Measurements from ENCODE around the gene PPARA.

The PPARA gene

GRCh38 chr22:46288846-46289243 lies 138.5 kb downstream of the PPARA start:
- peaks cover 0 to 52% (median 18%) of the 10 kb centered on the region in 11 experiments; a peak in 13 of 22 replicates for H3K36me3 ChIP-seq
- peak overlapping the region; percentile 85 to 99 (median 96) for H3K4me2 ChIP-seq
- no peak for TF ChIP-seq Cebpa-rat (IDR thresholded peaks at IDR 0.05)
- H3K4me3 ChIP-seq: peak overlapping the region in 4 of 10 experiments; percentile 43 to 67 (median 53); a peak in 5 of 20 replicates
- H3K27ac ChIP-seq: peak overlapping the region in 9 of 11 experiments; percentile 71 to 88 (median 84); a peak in 17 of 22 replicates
- peaks cover 0 to 8% (median 6%) of the 10 kb centered on the region in 11 experiments; a peak in 9 of 22 replicates for H3K9me3 ChIP-seq (replicated peaks in 1 of 11)
- H3K27me3 ChIP-seq: no peaks in the 10 kb centered on the region
- peaks cover 69 to 82% (median 74%) of the 10 kb centered on the region in 10 experiments for H3K4me1 ChIP-seq
- peak overlapping the region in 7 of 11 experiments; percentile 32 to 79 (median 71); a peak in 13 of 22 replicates for H3K9ac ChIP-seq
- H4K20me1 ChIP-seq: no peaks in the 10 kb centered on the region

- Histone ChIP-seq H3K4me2 (peak overlapping the region; percentile 85 to 99 (median 96)), H3K4me3 (peak overlapping the region in 1 of 10 experiments; percentile 18; a peak in 1 of 20 replicates), H3K27me3 (no peaks in the 10 kb centered on the region), H3K36me3 (peaks cover 0 to 46% (median 13%) of the 10 kb centered on the region in 11 experiments; a peak in 13 of 22 replicates), H3K4me1 (peaks cover 74 to 87% (median 79%) of the 10 kb centered on the region in 10 experiments), H3K9ac (peak overlapping the region in 9 of 11 experiments; percentile 2 to 72 (median 58); a peak in 14 of 22 replicates), H3K9me3 (replicated peaks in 1 of 11) (peaks cover 0 to 8% (median 6%) of the 10 kb centered on the region in 11 experiments; a peak in 9 of 22 replicates), H3K27ac (peak overlapping the region in 9 of 11 experiments; percentile 34 to 88 (median 84); a peak in 15 of 22 replicates), H4K20me1 (no peaks in the 10 kb centered on the region)
- TF ChIP-seq Cebpa-rat (IDR thresholded peaks at IDR 0.05): no peak
These were observed 139.0 kb downstream of the PPARA start for GRCh38 chr22:46289244-46289891.

- Histone ChIP-seq H3K27me3 (no peaks in the 10 kb centered on the region), H3K4me1 (peaks cover 82 to 96% (median 88%) of the 10 kb centered on the region in 10 experiments), H3K4me3 (no peak overlapping the region), H3K9me3 (replicated peaks in 1 of 11) (peaks cover 0 to 8% (median 6%) of the 10 kb centered on the region in 11 experiments; a peak in 9 of 22 replicates), H4K20me1 (no peaks in the 10 kb centered on the region), H3K36me3 (peaks cover 0 to 37% (median 8%) of the 10 kb centered on the region in 11 experiments; a peak in 10 of 22 replicates), H3K27ac (peak overlapping the region in 3 of 11 experiments; percentile 84 to 87 (median 84); a peak in 5 of 22 replicates), H3K9ac (peak overlapping the region in 5 of 11 experiments; percentile 18 to 72 (median 37); a peak in 6 of 22 replicates), H3K4me2 (peak overlapping the region; percentile 2 to 99 (median 96); a peak in 20 of 22 replicates)
- no peak for TF ChIP-seq Cebpa-rat (IDR thresholded peaks at IDR 0.05)
These were observed 140.0 kb downstream of the PPARA start for GRCh38 chr22:46290121-46290842.

GRCh38 chr22:46290843-46291785 lies 140.8 kb downstream of the PPARA start:
- H3K27ac ChIP-seq: peak overlapping the region in 3 of 11 experiments; percentile 21 to 84 (median 84); a peak in 4 of 22 replicates
- peaks cover 0 to 29% (median 6%) of the 10 kb centered on the region in 11 experiments; a peak in 9 of 22 replicates for H3K36me3 ChIP-seq
- H3K27me3 ChIP-seq: no peaks in the 10 kb centered on the region
- no peak overlapping the region for H3K4me3 ChIP-seq
- H3K4me1 ChIP-seq: peaks cover 91 to 99% (median 94%) of the 10 kb centered on the region in 10 experiments
- peaks cover 0 to 8% (median 6%) of the 10 kb centered on the region in 11 experiments; a peak in 9 of 22 replicates for H3K9me3 ChIP-seq (replicated peaks in 1 of 11)
- peak overlapping the region in 10 of 11 experiments; percentile 2 to 99 (median 96); a peak in 17 of 22 replicates for H3K4me2 ChIP-seq
- TF ChIP-seq Cebpa-rat (IDR thresholded peaks at IDR 0.05): no peak
- no peak overlapping the region for H3K9ac ChIP-seq
- no peaks in the 10 kb centered on the region for H4K20me1 ChIP-seq

GRCh38 chr22:46292173-46292572 lies 141.8 kb downstream of the PPARA start:
- Histone ChIP-seq H3K4me1 (peaks cover 84 to 90% (median 88%) of the 10 kb centered on the region in 10 experiments), H3K27ac (peak overlapping the region in 10 of 11 experiments; percentile 58 to 85 (median 78); a peak in 20 of 22 replicates), H3K9ac (peak overlapping the region in 9 of 11 experiments; percentile 67 to 74 (median 71); a peak in 10 of 22 replicates), H3K27me3 (no peaks in the 10 kb centered on the region), H4K20me1 (no peaks in the 10 kb centered on the region), H3K9me3 (replicated peaks in 1 of 11) (peaks cover 0 to 8% (median 6%) of the 10 kb centered on the region in 11 experiments; a peak in 9 of 22 replicates), H3K4me3 (no peak overlapping the region), H3K36me3 (peaks cover 0 to 18% (median 6%) of the 10 kb centered on the region in 11 experiments; a peak in 9 of 22 replicates), H3K4me2 (peak overlapping the region; percentile 73 to 97 (median 86))
- no peak for TF ChIP-seq Cebpa-rat (IDR thresholded peaks at IDR 0.05)

GRCh38 chr22:46292732-46293131 lies 142.4 kb downstream of the PPARA start:
- Histone ChIP-seq H4K20me1 (no peaks in the 10 kb centered on the region), H3K27me3 (no peaks in the 10 kb centered on the region), H3K9ac (peak overlapping the region; percentile 42 to 74 (median 70); a peak in 20 of 22 replicates), H3K4me1 (peaks cover 84 to 90% (median 88%) of the 10 kb centered on the region in 10 experiments), H3K27ac (peak overlapping the region; percentile 27 to 85 (median 77); a peak in 21 of 22 replicates), H3K4me3 (peak overlapping the region in 3 of 10 experiments; percentile 14 to 43 (median 32); a peak in 1 of 20 replicates), H3K36me3 (peaks cover 0 to 16% (median 5%) of the 10 kb centered on the region in 11 experiments; a peak in 7 of 22 replicates), H3K4me2 (peak overlapping the region; percentile 73 to 97 (median 86)), H3K9me3 (replicated peaks in 1 of 11) (peaks cover 0 to 8% (median 6%) of the 10 kb centered on the region in 11 experiments; a peak in 9 of 22 replicates)
- TF ChIP-seq Cebpa-rat (IDR thresholded peaks at IDR 0.05): no peak

Data from BLaER1 treated with 17β-estradiol and CSF1 and Interleukin-3, amounts not matched to agents 10 nM and 100 nM (cell line).